NCI-H128 (cell line): ENCODE measurements around the gene DES.

Experiments used
- DNase-seq: peaks from one replicate; lab custom pipeline; 2025; ENCODE audit not compliant: unreplicated experiment; lab: John Stamatoyannopoulos, UW

Gene DES

GRCh38 chr2:219452361-219453317, 34.5 kb downstream of the DES start:
- DNase-seq: no peak

- no peak for DNase-seq
These were observed 35.8 kb downstream of the DES start for GRCh38 chr2:219453671-219454590.

- no peak for DNase-seq
These were observed 37.4 kb downstream of the DES start for GRCh38 chr2:219455581-219455980.

GRCh38 chr2:219457784-219458369, 39.7 kb downstream of the DES start:
- no peak for DNase-seq

- no peak for DNase-seq
These were observed 40.8 kb downstream of the DES start for GRCh38 chr2:219458996-219459395.

GRCh38 chr2:219459460-219460311, 41.5 kb downstream of the DES start:
- DNase-seq: no peak

- DNase-seq: no peak
These were observed 42.3 kb downstream of the DES start for GRCh38 chr2:219460424-219460926.

GRCh38 chr2:219461047-219461514, 42.9 kb downstream of the DES start:
- DNase-seq: no peak

GRCh38 chr2:219461669-219462068, 43.5 kb downstream of the DES start:
- no peak for DNase-seq

- no peak for DNase-seq
These were observed 44.2 kb downstream of the DES start for GRCh38 chr2:219462349-219462748.

GRCh38 chr2:219464286-219465032, 46.3 kb downstream of the DES start:
- no peak for DNase-seq

GRCh38 chr2:219465659-219466561, 47.7 kb downstream of the DES start:
- DNase-seq: no peak

- DNase-seq: no peak
These were observed 48.9 kb downstream of the DES start for GRCh38 chr2:219466816-219467735.

GRCh38 chr2:219467736-219468075, 49.5 kb downstream of the DES start:
- DNase-seq: no peak

GRCh38 chr2:219468410-219469185, 50.4 kb downstream of the DES start:
- no peak for DNase-seq

GRCh38 chr2:219469186-219469724, 51.1 kb downstream of the DES start:
- DNase-seq: no peak
